NCI-H748 treated with DMSO at 0.1 percent for 48 hours (cell line): ENCODE measurements around the gene DLX2.
"Not testable (repeated sequence)": the region's sequence is repeated elsewhere in the genome, so short reads cannot be mapped to it uniquely, and the experiment has no call there.

Experiments
- DNase-seq: peaks from one replicate; lab custom pipeline; 2025; lab: John Stamatoyannopoulos, UW

DLX2 gene

DNA sequence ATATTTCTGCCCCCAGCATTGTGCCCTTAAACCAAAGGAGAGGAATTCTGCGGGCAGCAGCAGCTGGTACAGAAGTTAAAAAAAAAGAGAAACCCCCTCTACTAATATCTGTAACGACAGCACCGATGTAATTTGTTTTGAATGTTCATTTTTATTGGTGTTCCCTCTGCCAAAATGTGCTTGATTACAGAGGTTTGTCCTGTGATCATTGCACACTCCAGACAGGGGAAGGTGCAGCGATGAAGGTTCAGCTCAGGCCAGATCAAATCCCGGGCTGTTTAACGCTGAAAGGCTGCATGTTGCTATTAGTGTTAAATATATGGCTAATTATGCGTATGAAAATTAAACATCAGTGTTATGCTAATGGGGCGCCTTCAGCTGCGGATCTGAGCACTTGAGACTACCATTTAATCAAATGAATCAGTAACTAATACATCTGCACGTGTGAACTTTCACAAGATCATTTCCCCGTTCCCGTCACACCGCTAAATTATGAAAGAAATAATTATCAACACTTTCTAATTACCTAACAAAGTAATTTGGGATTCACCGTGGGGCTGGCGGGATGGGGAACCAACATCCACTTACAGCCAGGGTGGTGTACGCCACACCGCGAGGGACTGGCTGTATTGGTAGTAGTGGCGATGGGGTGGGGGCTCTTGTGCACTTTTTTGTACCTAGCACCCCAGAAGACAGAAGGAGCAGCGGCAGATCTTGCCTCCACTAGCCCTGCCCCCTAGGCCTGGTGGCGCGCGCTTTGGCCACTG, 18.9 kb downstream of the DLX2 start:
- no peak for DNase-seq

DNA sequence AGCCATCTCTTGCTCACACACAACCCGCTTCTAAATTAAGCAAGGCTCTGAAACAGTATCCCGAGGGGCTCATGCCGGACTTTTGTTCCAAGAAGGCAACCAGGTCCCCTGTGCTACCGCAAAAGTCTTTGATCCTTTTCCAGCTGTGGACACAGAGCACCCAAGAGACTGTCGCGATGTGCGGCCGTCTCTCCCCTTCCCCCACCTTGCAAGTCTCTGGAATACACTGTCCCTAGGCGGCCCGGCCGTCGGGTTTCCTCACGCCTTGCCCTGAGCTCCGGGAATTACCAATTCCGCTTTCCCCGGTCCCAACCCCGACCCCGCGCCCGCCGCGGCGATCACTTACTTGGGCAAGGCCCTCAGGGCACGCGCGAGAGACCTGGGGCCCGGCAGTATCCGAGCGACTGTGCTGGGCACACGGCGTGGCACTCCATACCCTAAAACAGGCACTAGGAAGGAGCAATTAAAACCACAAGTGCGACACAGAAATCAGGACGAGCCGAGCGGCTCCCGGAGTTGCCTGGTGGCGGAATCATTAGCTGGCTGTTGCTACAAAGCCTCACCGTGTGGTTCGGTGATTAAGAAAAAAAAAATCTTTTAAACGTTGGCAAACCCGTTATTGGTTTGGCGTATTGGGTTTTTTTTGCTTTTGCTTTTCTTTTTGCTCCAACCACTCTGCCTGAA, 19.6 kb downstream of the DLX2 start:
- no peak for DNase-seq

DNA sequence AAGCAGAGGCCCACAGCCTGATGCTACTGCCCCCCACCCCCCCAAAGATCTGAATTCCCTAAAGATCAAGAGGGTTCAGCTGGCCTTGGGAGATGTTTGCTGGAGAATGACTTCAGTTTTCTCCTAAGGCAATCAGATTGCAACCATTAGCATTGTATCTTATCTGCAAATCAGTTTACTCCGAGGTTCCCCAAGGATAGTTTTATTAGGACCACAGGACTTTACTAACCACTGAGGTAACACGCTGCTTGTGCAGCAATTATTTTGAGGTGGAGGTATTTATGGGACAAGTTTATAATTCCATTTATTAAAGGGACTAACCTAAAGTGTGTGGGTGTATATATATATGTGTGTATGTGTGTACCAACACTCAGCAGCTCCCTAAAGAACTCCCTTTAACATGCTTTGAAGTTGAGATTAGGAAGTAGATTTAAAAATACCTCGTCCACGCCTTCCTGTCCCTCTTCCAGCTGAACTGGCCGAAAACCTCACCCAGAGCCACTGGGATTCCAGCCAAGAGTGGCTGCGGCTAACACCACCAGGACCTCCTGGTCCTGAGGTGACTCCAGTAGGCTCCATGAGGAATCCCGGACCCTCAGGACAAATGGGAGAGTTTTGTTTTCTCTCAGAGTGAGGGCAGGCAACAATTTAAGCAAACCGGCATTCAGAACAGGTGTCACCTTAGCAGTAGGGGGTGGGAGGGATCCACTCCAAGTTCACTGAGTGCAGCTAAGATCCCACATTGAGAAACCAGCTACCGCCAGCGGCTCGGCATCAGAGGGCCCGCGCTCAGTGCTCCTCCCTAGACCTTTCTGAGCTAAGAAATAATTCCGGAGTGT, 20.4 kb downstream of the DLX2 start:
- no peak for DNase-seq

DNA sequence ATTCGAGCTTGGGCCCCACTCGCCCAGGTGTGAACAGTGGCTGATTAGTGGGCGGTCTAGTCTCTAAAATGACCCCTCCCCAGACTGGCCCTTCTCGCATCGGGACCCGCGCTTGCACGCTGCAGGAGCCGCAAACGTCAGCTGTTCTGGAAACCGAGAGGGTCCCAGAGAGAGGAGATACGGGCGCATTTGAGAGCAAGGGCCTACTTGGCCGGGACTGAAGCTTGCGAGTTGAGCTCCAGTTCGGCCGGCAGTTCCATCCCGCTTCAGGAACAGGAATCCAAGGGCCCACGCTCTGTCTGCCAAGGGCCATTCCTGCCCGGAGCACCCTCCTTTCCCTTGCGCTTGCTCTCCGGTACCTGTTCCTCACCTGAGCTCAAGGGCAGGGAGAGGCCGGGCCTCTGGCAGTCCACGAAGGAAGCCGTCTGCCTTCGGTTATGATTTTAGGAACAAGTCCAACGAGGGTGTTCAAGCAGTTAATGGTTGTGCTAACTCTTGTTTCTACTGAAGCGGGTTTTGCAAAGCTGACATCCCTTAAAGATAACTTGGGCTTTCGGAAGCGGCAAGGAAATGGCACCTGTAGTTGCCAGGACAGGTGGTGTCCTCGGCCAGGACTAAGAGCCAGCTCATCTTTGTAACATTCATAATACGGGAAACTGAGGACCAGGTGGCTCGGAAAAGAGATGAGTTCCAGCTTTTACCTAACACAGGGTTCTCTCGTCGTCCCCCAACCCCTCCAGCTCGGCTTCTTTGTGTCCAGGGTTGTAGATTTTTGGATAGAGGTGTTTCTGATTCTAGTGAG, 21.3 kb downstream of the DLX2 start:
- no peak for DNase-seq

DNA sequence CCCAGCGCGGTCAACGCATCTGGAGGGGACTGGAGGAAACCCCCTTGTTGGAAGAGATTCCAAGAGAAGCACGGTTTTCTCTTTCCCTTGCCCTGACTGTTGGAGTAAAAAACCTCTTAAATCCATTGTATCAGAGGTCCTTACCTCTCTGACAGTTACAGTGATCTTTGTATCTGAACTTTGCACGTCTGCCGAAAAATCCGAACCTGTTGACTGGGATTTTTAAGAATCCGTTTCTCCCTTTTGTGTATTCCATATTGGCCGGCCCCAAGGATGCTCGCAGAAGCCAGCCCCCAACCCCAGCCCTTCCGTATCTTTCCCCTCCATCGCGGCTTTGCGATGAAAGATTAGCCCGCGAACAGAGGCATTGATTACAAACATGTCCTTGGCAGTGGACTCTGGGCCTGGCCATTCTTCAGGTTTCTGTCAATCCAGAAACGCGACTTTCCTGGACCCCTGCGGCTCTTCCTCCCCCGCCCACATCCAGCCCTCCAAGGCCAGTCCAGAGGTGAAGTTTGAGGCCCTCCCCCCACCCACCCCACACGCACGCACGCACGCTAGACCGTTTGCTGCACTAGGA, 22.0 kb downstream of the DLX2 start:
- no peak for DNase-seq

DNA sequence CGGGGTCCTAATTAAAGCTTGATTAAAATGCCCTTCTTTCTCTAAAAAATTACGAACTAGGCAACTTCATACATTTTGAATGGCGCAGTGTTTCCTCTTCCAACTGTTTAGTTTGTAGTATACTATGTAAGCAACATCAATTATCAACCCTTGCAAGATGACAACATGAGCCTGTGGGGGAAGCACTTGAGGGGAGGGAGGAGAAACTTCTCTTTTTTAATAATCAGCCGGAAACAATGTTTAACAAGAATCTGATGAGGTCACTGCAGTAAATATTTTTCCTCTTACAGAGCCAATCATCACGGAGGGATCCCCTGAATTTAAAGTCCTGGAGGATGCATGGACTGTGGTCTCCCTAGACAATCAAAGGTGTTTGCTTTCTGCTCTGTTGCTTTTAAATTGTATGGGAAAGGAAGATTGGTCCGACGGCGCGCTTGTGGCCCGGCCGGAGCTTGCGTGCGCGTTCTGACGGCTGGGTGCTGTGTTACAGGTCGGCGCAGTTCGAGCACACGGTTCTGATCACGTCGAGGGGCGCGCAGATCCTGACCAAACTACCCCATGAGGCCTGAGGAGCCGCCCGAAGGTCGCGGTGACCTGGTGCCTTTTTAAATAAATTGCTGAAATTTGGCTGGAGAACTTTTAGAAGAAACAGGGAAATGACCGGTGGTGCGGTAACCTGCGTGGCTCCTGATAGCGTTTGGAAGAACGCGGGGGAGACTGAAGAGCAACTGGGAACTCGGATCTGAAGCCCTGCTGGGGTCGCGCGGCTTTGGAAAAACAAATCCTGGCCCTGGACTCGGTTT, 22.7 kb downstream of the DLX2 start:
- DNase-seq, result no peak

DNA sequence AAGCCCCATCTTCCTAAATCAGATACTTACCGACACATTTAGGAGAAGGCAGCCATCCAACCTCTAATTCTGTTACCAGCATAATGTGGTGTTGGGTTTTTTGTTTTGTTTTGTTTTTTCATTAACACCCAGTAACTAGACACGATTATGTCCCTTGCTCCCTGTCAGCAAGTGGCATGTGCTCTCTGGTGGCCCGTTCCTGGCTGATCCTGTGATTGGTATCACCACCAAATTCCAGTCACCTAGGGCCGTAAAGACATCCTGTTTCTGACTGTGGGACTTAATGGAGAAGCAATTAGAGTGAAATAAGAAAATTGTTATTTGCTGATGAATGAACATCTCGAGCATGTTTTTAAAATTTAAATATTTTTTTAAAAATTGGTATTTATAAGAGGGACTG, 23.3 kb downstream of the DLX2 start:
- DNase-seq, result no peak

DNA sequence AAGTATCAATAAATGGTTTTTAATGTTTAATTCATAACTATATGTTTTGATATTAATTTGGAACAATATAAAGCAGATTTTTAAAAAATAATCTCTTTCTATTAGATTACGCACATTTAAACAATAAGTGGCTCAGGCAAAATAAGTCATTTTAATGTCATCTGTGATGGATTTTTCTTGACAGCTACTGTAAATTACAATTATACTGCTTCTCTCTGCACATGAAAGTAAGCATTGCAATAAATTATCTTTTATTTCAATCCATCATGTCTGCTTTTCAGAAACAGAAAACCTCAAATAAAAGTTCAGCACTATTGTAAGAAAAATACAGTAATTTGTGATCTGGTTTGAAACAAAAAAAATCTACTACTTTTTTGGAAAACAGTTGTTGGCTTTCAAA, 28.4 kb downstream of the DLX2 start:
- DNase-seq, result no peak

DNA sequence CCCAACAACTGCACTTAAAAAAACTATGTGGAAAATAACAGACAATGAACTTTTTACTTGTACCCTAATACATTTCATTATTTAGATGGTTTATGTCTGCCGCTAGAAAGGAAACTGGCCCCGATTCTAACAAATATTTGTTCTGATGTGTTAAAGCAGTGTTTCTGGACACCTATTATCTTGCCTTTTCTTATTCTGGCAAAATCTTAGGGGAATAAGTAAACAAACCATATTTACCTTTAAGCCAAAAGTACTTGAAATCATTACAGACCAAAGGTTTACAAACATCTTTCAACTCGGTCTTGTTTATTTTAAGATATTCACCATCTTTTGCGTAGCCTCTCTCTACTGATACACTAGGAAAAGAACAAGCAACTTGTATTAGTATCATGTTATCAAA, 29.2 kb downstream of the DLX2 start:
- no peak for DNase-seq

DNA sequence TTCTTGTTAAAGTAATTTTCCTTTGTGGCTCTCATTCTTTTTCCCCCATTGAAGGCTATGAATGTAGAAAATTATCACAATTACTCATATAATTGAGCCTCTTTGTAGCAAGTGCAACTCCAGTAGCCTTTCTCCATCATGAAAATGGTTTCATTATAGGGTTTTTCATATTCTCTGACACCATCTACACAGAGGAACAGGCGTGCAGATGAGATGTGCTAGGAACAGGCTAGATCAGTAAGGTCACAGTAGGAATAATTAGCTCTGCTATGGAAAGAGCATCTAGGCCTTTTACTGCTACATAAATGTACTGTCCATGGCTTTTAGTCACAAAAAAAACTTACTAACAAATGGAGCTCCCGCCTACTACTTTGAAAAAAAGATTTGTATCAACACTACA, 30.0 kb downstream of the DLX2 start:
- DNase-seq, result peak; percentile 91

DNA sequence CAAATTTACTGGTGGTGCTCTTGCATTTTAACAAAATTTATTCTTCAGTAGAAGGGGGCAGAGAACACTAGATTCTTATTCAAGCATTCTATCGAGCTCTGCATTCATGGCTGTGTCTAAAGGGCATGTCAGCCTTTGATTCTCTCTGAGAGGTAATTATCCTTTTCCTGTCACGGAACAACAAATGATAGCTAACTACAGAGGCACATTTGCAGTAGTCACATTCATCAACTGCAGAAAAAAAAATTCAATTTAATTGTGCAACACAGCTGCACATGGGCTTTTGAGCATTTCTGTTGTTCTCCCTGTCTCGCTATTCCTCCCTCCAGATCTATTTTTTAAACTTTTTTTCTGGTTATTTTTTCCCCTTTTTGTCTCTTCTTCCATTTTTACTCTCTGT, 30.4 kb downstream of the DLX2 start:
- DNase-seq, result peak; percentile 91

DNA sequence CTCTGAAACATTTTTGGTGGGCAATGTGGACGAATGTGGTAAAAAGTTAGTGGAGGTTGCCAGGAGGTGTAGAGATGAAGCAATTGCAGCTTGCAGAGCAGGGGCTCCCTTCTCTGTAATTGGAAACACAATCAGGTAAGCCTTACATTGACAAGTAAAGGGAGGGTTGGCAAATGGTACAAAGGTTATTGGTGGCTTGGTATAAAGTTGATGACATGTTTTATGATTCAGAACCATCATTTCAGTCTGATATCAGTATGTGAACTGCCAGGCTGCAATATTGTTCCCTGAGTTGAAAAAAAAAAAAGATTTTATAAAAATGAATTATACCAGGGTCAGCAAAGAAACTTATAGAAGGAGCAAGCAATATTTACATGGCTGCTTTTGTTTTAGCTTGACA, 31.8 kb downstream of the DLX2 start:
- no peak for DNase-seq

DNA sequence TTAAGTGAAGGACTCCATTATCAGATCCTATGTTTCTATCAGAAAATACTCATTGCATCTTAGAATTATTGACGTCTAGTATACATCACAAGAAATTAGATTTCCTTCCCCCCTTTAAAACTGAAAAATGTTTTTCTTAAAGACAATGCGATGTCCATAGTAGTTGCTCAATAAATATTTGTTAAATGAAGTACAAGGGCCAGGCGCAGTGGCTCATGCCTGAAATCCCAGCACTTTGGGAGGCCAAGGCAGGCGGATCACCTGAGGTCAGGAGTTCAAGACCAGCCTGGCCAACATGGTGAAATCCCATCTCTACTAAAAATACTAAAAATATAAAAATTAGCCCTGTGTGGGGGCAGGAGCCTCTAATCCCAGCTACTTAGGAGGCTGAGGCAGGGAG, 34.8 kb downstream of the DLX2 start:
- DNase-seq, result not testable (repeated sequence)

DNA sequence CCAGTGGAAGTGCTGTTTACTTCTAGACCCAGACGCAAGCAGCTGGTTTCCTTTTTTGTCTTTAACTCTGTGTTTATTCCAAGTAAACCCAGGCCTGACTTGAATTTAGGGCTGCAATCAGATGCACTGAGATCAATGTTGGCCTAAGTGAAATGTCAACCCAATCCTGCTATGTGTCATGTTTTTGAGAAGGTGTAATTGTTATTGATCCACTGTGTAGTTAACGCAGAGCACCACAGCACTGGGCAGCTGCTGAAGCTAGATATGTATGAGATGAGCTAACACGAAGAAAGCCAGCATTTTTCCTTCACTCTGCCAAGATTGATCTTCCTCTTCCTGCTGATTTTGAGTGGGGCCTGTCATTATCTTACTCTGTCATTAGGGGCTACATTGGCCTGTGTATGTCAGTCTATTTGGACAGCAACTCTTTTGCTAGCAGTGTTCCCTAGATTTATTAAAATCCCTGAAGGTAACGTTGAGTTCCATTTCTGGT, 36.3 kb downstream of the DLX2 start:
- no peak for DNase-seq

DNA sequence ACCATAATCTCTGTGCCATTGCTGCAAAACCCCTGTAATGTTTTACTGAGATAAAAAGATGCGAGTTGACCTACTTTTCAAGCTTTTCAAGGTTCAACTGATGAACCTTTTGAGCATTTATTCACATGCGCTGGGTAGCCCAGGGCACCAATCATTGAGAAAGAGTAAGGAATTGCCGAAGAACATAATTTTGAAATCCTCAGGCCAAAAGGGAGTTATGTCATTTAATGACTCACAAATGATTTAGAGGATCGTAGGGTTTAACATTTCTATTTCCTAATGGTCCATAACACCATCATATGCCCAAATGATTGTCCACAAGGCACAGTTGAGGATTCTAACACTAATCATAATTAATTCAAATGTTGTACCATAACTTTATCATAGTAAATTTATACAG, 37.6 kb downstream of the DLX2 start:
- DNase-seq, result no peak

DNA sequence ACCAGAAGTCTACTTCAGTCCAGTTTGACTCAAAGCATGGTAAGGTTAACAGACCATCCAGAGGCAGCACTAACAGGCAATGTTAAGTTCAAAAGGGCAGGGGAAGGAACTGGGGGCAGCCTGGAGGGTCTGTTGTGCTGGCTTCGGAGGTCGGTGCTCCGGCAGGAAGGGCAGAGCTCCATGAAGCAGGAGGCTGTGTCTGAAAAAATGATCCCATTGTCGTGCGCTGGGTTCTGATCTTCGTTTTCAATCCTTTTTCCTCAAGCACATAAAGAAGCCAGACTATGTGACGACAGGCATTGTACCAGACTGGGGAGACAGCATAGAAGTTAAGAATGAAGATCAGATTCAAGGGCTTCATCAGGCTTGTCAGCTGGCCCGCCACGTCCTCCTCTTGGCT, 39.3 kb downstream of the DLX2 start:
- no peak for DNase-seq

DNA sequence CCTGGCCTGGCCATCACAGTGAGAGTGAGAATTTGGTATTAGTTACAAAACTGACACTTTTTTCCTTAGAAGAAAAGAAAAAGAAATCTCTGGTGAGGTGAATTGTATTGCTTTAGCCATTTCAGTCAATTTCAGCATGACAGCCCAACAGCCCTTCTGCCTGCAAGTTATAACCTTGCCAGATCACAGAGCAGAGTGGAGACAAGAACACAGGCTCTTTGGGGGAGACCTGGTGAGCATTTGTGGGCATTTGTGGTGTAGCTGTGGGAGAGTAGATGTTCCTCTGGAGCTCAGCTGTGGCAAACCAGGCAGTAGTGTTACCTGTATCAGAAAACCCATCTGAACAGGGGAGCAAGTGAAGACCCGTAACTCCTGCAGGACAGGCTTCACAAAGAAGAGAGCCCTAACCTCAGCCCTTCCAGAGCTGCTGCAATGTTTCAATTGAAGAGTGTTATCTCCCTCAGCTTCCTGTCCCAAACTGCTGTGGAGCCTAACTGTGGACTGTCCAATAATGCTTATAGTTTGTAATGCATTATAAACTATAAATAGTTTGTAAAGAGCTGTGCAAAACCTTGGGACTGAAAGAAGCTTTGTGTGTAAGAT, 40.2 kb downstream of the DLX2 start:
- DNase-seq, result no peak

DNA sequence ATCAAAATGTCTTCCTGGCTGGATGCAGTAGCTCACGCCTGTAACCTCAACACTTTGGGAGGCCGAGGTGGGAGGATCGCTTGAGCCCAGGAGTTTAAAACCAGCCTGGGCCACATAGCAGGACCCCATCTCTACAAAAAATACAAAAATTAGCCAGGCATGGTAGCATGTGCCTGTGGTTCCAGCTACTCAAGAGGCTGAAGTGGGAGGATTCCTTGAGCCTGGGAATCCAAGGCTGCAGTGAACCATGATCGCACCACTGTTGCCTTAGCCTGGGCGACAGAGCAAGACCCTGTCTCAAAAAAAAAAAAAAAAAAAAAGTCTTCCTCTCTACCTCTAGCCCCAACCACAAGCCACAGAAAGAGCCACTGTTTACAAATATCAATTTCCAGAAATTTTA, 42.6 kb downstream of the DLX2 start:
- not testable (repeated sequence) for DNase-seq

DNA sequence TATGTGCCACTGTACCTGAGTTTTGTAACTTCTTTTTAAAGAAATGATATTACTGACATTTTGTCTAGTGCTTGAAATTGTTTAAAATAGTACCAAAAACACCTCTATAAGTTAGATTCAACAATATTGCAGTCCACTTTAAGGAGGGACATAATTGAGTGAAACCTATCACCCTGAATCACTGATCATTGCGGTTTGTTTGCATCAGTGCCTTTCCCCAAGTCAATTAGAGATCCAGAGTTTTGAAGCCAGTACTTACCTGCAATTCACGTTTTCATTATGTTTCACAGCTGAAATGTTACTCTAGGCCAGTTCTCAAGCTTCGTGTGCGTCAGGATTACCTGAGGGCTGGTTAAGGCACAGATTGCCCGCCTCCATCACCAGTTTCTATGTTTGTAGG, 44.0 kb downstream of the DLX2 start:
- no peak for DNase-seq

DNA sequence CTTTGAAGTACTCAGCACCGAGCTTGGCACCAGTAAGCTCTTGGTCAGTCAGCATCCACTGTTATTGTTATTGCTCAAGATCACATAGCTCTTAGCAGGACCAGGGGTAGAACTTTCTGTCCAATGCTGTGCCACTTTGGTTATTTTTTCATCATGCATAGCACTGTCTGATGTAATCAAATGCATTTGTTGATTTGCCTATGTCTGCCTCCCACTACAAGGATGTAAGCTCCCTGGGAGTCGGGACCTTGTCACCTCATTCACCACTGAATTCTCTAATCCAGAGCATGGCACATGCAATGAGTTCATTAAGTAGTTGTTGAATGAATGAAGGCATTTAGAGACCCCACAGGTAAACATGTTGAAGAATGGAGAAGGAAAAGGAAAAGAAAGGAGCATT, 46.4 kb downstream of the DLX2 start:
- DNase-seq, result no peak
